ENCODE measurements around the gene OCSTAMP. TPM values are rescaled to one million over a fixed set of nuclear protein-coding genes. Genes with fewer than 3 reads are reported as not detected.

Gene OCSTAMP
- total RNA-seq, 6 experiments from 2014 or later = not detected

DNA sequence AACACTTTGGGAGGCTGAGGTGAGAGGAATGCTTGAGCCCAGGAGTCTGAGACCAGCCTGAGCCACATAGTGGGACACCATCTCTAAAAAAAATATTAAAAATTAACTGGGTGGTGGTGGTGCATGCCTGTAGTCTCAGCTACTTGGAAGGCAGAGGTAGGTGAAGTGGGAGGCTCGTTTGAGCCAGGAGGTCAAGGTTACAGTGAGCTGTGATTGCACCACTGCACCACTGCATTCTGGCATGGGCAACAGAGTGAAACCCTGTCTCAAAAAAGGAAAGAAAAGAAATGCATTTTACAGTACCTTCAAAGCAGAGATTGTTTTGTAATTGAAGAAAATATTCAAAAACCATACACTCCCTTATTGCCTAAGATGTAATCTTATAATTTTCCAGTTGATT lies 6.5 kb downstream of the OCSTAMP start:
- H3K9me3 ChIP-seq = no peaks in the 10 kb centered on the region
- no peak overlapping the region for H3K27ac ChIP-seq
- DNase-seq (no peak), ATAC-seq (peak in 3 of 4 donors; percentile 48 to 64 (median 61))
- no peak overlapping the region for H3K4me3 ChIP-seq
- TF ChIP-seq, protein P1, sequence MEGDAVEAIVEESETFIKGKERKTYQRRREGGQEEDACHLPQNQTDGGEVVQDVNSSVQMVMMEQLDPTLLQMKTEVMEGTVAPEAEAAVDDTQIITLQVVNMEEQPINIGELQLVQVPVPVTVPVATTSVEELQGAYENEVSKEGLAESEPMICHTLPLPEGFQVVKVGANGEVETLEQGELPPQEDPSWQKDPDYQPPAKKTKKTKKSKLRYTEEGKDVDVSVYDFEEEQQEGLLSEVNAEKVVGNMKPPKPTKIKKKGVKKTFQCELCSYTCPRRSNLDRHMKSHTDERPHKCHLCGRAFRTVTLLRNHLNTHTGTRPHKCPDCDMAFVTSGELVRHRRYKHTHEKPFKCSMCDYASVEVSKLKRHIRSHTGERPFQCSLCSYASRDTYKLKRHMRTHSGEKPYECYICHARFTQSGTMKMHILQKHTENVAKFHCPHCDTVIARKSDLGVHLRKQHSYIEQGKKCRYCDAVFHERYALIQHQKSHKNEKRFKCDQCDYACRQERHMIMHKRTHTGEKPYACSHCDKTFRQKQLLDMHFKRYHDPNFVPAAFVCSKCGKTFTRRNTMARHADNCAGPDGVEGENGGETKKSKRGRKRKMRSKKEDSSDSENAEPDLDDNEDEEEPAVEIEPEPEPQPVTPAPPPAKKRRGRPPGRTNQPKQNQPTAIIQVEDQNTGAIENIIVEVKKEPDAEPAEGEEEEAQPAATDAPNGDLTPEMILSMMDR (IDR thresholded peaks at IDR 0.05) = no peak
- no peak for TF ChIP-seq POLR2A (IDR thresholded peaks at IDR 0.05)
- no peaks in the 10 kb centered on the region for H3K4me1 ChIP-seq
- WGBS (ENCODE audit: insufficient coverage, low coverage, low lambda C conversion rate, missing lambda C conversion rate) = 12% methylated on average over 1 of the region's 1 CpG
- no peaks in the 10 kb centered on the region for H3K27me3 ChIP-seq
- intact Hi-C loops (cut with DNase I) = no loop called here
- H3K36me3 ChIP-seq = no peaks in the 10 kb centered on the region

DNA sequence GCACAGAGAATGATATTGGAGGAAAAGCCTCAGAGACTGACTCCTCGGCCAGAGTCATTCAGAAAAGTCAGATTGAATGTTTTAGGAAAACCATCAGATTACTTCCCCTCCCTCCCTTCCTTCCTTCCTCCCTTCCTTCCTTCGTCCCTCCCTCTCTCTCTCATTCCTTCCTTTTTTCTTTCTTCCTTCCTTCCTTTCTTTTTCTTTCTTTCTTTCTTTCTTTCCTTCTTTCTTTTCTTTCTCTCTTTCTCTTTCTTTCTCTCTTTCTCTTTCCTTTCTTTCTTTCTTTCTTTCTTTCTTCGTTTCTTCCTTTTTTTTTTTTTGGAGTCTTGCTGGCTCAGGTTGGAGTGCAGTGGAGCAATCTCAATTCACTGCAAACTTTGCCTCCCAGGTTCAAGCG lies 7.4 kb downstream of the OCSTAMP start:
- Histone ChIP-seq H3K4me3 (no peak overlapping the region), H3K27ac (no peak overlapping the region), H3K4me1 (no peaks in the 10 kb centered on the region), H3K9me3 (no peaks in the 10 kb centered on the region), H3K27me3 (no peaks in the 10 kb centered on the region), H3K36me3 (no peaks in the 10 kb centered on the region)
- ATAC-seq (no peak), DNase-seq (no peak)
- intact Hi-C loops (cut with DNase I) = no loop called here
- no peak for TF ChIP-seq POLR2A (IDR thresholded peaks at IDR 0.05)
- TF ChIP-seq, protein P1 (IDR thresholded peaks at IDR 0.05) = no peak
- WGBS (ENCODE audit: insufficient coverage, low coverage, low lambda C conversion rate, missing lambda C conversion rate) = 83% methylated on average over 4 of the region's 4 CpGs

DNA sequence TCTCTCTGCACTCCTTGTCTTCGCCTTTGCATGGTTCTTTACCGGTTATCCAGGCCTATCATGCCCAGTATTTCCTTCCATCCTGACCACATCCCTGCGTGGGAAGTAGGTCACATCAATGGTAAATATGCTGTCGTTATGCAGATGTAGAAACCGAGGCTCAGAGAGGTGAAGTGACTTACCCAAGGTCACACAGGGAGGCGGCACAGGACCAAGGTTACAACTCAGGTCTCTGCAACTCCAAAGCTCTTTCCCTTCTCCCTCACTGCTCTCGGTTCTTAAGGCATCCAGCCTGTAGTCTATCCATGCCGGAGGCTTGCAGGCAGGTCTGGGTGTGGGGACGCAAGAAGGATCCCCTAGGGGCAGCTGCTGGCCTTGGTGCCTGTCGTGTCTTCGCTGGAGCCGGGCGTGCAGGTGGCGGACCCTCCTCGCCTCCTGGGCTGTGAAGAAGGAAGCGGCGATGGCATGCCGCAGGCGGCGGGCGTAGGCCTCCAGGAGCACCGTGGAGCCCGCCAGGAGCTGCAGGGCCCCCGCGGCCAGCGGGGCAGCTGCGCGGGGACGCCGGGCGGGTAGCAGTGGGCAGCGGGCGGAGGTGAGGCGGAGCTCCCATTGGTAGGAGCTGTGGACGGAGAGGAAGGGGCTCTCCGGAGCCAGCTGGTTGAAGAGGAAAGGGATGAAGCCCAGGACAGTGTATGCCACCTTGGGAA lies 9.1 kb downstream of the OCSTAMP start:
- Histone ChIP-seq H3K36me3 (no peaks in the 10 kb centered on the region), H3K27me3 (no peaks in the 10 kb centered on the region), H3K4me3 (no peak overlapping the region), H3K4me1 (no peaks in the 10 kb centered on the region), H3K9me3 (no peaks in the 10 kb centered on the region), H3K27ac (no peak overlapping the region)
- DNase-seq (no peak), ATAC-seq (no peak)
- intact Hi-C loops (cut with DNase I) = no loop called here
- 68% methylated on average over 20 of the region's 36 CpGs for WGBS (ENCODE audit: insufficient coverage, low coverage, low lambda C conversion rate, missing lambda C conversion rate)
- TF ChIP-seq POLR2A (IDR thresholded peaks at IDR 0.05) = no peak
- TF ChIP-seq, protein P1 (IDR thresholded peaks at IDR 0.05) = no peak

DNA sequence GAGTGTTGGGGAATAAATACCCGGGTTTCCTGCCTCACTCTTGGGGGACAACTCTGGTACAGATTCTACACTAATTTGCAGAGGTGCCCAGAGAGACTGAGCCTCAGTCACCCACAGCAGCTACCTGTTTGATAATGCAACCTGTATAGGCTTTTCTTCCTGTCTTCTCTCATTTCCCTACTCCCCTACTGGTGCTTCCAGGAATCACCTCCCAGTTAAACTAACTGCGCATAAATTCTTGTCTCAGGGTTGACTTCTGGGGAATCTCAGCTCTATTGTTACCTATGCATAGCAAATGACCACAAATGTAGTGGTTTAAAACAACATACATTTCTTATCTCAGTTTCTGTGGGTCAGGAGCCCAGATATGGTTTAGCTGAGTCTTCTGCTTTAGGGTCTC lies 11.3 kb downstream of the OCSTAMP start:
- H3K27me3 ChIP-seq = no peaks in the 10 kb centered on the region
- 48% methylated on average over 2 of the region's 2 CpGs for WGBS (ENCODE audit: insufficient coverage, low coverage, low lambda C conversion rate, missing lambda C conversion rate)
- H3K4me3 ChIP-seq = no peak overlapping the region
- TF ChIP-seq, protein P1 (IDR thresholded peaks at IDR 0.05) = no peak
- no peak for TF ChIP-seq POLR2A (IDR thresholded peaks at IDR 0.05)
- no peaks in the 10 kb centered on the region for H3K36me3 ChIP-seq
- no peaks in the 10 kb centered on the region for H3K9me3 ChIP-seq
- no peaks in the 10 kb centered on the region for H3K4me1 ChIP-seq
- ATAC-seq (no peak), DNase-seq (no peak)
- H3K27ac ChIP-seq = no peak overlapping the region
- intact Hi-C loops (cut with DNase I) = no loop called here

Data from right lobe of liver (tissue), 6 donors.